Keratinocyte (primary cell): Measurements from ENCODE around the gene RAB3A. TPM values are rescaled to one million over a fixed set of nuclear protein-coding genes. Genes with fewer than 3 reads are reported as not detected.

Source experiments
- DNase-seq: peaks from one replicate; pipeline ENCODE4 v3.0.0-alpha.2; 2011; ENCODE audit warnings: low read depth, missing footprints, low spot score
- FAIRE-seq: peaks from 2 replicates; lab custom pipeline; 2011; peaks lifted over from hg19 to GRCh38; lab: Jason Lieb, UNC
- H2AFZ ChIP-seq: 2 replicates; pipeline ENCODE4 v1.6.0; 2012; ENCODE audit warnings: low read length, control low read depth, inconsistent platforms; ENCODE audit not compliant: control insufficient read depth
- H3K27ac ChIP-seq: 2 replicates; pipeline ENCODE4 v1.5.1; 2011; ENCODE audit warnings: low read length; ENCODE audit not compliant: control insufficient read depth, insufficient read depth
- H3K27me3 ChIP-seq: 3 replicates; pipeline ENCODE4 v1.6.0; 2011; ENCODE audit warnings: low read length; ENCODE audit not compliant: control insufficient read depth, insufficient read depth; ENCODE audit errors: extremely low read depth
- H3K36me3 ChIP-seq, 2 experiments: 2 replicates in 1 of 2; 3 replicates in 1 of 2; pipeline ENCODE4 v1.5.1; 2011; ENCODE audit warnings: low read length in 2 of 2, mild to moderate bottlenecking in 1 of 2; ENCODE audit not compliant: control insufficient read depth in 2 of 2, insufficient read depth in 2 of 2; ENCODE audit errors: extremely low read depth in 1 of 2
- H3K4me1 ChIP-seq: 3 replicates; pipeline ENCODE4 v1.5.1; 2011; ENCODE audit warnings: low read length; ENCODE audit not compliant: control insufficient read depth, insufficient read depth; ENCODE audit errors: extremely low read depth
- H3K4me2 ChIP-seq: 3 replicates; pipeline ENCODE4 v1.6.0; 2011; ENCODE audit warnings: low read depth, low read length; ENCODE audit not compliant: control insufficient read depth, insufficient read depth; ENCODE audit errors: extremely low read depth
- H3K4me3 ChIP-seq, 3 experiments: fragments of 200-600 bp in 1 of 3; sonication (generic) in 1 of 3; 2 replicates in 2 of 3; 3 replicates in 1 of 3; pipeline ENCODE4 v1.5.1; 2011 to 2016; ENCODE audit warnings: low read length in 3 of 3, mild to moderate bottlenecking in 3 of 3, control low read depth in 2 of 3, inconsistent platforms in 1 of 3, low read depth in 1 of 3, mixed read lengths in 1 of 3, mixed run types in 1 of 3, moderate library complexity in 1 of 3; ENCODE audit not compliant: control insufficient read depth in 2 of 3, insufficient read depth in 2 of 3; ENCODE audit errors: extremely low read depth in 1 of 3
- H3K79me2 ChIP-seq: 2 replicates; pipeline ENCODE4 v1.6.0; 2012; ENCODE audit warnings: low read length; ENCODE audit not compliant: control insufficient read depth, insufficient read depth
- H3K9ac ChIP-seq: 3 replicates; pipeline ENCODE4 v1.6.0; 2011; ENCODE audit warnings: low read length; ENCODE audit not compliant: control insufficient read depth, insufficient read depth; ENCODE audit errors: extremely low read depth
- H3K9me1 ChIP-seq: 3 replicates; pipeline ENCODE4 v1.6.0; 2011; ENCODE audit warnings: low read length; ENCODE audit not compliant: control insufficient read depth, insufficient read depth; ENCODE audit errors: extremely low read depth
- H3K9me3 ChIP-seq: 2 replicates; pipeline ENCODE4 v1.5.1; 2012; ENCODE audit warnings: low read depth, low read length; ENCODE audit not compliant: control insufficient read depth
- H4K20me1 ChIP-seq: 3 replicates; pipeline ENCODE4 v1.6.0; 2011; ENCODE audit warnings: low read length; ENCODE audit not compliant: control insufficient read depth, insufficient read depth; ENCODE audit errors: extremely low read depth
- EZH2 ChIP-seq: IDR thresholded peaks from one replicate; pipeline ENCODE4 v1.6.1; 2012; ENCODE audit warnings: inconsistent platforms, mild to moderate bottlenecking, low read length, moderate library complexity
- dilution Hi-C: fragments of 300-500 bp; cut with MboI; formaldehyde crosslinking; loops from one replicate; pipeline ENCODE4 v1.7.0; 2020; ENCODE audit warnings: low sequenced_read_pairs; ENCODE audit not compliant: extremely low pct_ligation_motif_present
- polyA plus RNA-seq, 5 experiments: library from polyadenylated mRNA; depleted of rRNA in 3 of 5; stranded (reverse) in 3 of 5; stranded (forward) in 1 of 5; unstranded in 1 of 5; fragments of >200 nt; gene quantifications; 1 replicate in 1 of 5; 2 replicates in 3 of 5; 3 replicates in 1 of 5; pipeline versions ENCODE4 v1.2.1 to v1.2.3, GENCODE V29; 2011 to 2012; ENCODE audit warnings: missing spikeins in 2 of 5, low read depth in 1 of 5, low replicate concordance in 1 of 5
- TF ChIP-seq, protein P1 (sequence below), 3 experiments: IDR thresholded peaks in 1 of 3; conservative IDR thresholded peaks in 1 of 3; optimal IDR thresholded peaks in 1 of 3; 2 replicates in 2 of 3; 3 replicates in 1 of 3; pipeline versions ENCODE3 to v1.5.1; 2011; ENCODE audit warnings: low read length in 3 of 3, mild to moderate bottlenecking in 3 of 3, moderate library complexity in 2 of 3, control low read depth in 1 of 3, inconsistent platforms in 1 of 3; ENCODE audit not compliant: insufficient read depth in 2 of 3; ENCODE audit errors: extremely low read depth in 1 of 3

The RAB3A gene
- polyA plus RNA-seq, 1 donor (not counting 4 experiments of a cell fraction or from before 2014, with no cell fraction given), result 0.56 TPM

DNA sequence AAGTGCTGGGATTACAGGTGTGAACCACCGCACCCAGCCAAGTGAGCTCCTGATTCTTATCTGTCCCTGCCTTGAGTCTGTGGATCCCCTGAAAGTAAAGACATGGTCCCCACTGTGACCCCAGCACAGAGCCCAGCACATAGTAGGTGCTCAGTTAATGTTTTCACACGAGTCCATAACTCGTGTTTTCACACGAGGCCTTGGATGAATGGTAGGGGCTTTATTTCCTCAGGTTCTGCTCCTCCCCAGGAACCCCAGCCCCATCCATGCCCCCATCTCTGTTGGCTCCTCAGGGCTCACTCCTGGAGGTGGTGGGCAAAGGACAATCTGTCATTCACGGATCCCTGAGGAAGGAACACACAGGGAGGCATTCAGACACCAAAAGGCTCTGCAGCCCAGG lies 46.0 kb upstream of the RAB3A start:
- Histone ChIP-seq H4K20me1 (no peaks in the 10 kb centered on the region), H3K4me1 (peaks cover 16% of the 10 kb centered on the region), H3K9me3 (no peaks in the 10 kb centered on the region), H3K4me3 (no peak overlapping the region), H3K27ac (no peak overlapping the region), H3K4me2 (no peak overlapping the region), H3K27me3 (no peaks in the 10 kb centered on the region), H3K9me1 (no peaks in the 10 kb centered on the region), H3K9ac (no peak overlapping the region), H3K79me2 (no peaks in the 10 kb centered on the region), H2AFZ (no peak overlapping the region), H3K36me3 (no peaks in the 10 kb centered on the region)
- FAIRE-seq (no peak), DNase-seq (no peak)
- TF ChIP-seq EZH2, result no peak
- TF ChIP-seq, protein P1, sequence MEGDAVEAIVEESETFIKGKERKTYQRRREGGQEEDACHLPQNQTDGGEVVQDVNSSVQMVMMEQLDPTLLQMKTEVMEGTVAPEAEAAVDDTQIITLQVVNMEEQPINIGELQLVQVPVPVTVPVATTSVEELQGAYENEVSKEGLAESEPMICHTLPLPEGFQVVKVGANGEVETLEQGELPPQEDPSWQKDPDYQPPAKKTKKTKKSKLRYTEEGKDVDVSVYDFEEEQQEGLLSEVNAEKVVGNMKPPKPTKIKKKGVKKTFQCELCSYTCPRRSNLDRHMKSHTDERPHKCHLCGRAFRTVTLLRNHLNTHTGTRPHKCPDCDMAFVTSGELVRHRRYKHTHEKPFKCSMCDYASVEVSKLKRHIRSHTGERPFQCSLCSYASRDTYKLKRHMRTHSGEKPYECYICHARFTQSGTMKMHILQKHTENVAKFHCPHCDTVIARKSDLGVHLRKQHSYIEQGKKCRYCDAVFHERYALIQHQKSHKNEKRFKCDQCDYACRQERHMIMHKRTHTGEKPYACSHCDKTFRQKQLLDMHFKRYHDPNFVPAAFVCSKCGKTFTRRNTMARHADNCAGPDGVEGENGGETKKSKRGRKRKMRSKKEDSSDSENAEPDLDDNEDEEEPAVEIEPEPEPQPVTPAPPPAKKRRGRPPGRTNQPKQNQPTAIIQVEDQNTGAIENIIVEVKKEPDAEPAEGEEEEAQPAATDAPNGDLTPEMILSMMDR (optimal IDR thresholded peaks at IDR 0.05 in 1 of 3, IDR thresholded peaks at IDR 0.05 in 1 of 3, conservative IDR thresholded peaks at IDR 0.05 in 1 of 3; ENCODE audit: extremely low read depth in 1 of 3, insufficient read depth in 2 of 3, low read length in 3 of 3), result no peak
- dilution Hi-C loops, result no loop called here

GRCh38 chr19:18245297-18245696 lies 41.5 kb upstream of the RAB3A start:
- no peak overlapping the region for H3K4me3 ChIP-seq
- H3K9me3 ChIP-seq, result no peaks in the 10 kb centered on the region
- no peak overlapping the region for H3K27ac ChIP-seq
- H3K27me3 ChIP-seq, result no peaks in the 10 kb centered on the region
- no peak for TF ChIP-seq EZH2
- H3K79me2 ChIP-seq, result no peaks in the 10 kb centered on the region
- no peak overlapping the region for H3K4me2 ChIP-seq
- H3K9ac ChIP-seq, result no peak overlapping the region
- no peaks in the 10 kb centered on the region for H3K4me1 ChIP-seq
- no peaks in the 10 kb centered on the region for H3K9me1 ChIP-seq
- H2AFZ ChIP-seq, result no peak overlapping the region
- peaks cover 4% of the 10 kb centered on the region for H4K20me1 ChIP-seq
- DNase-seq (no peak), FAIRE-seq (no peak)
- dilution Hi-C loops, result no loop called here
- H3K36me3 ChIP-seq, result no peaks in the 10 kb centered on the region

GRCh38 chr19:18239303-18239702 lies 35.5 kb upstream of the RAB3A start:
- Histone ChIP-seq H3K4me2 (no peak overlapping the region), H3K27me3 (no peaks in the 10 kb centered on the region), H3K4me3 (no peak overlapping the region), H3K9ac (no peak overlapping the region), H3K36me3 (no peaks in the 10 kb centered on the region), H3K79me2 (no peaks in the 10 kb centered on the region), H2AFZ (no peak overlapping the region), H3K9me1 (no peaks in the 10 kb centered on the region), H3K9me3 (no peaks in the 10 kb centered on the region), H3K27ac (no peak overlapping the region), H3K4me1 (no peaks in the 10 kb centered on the region), H4K20me1 (peaks cover 4% of the 10 kb centered on the region)
- no peak for DNase-seq
- no peak for FAIRE-seq
- dilution Hi-C loops, result no loop called here
- TF ChIP-seq EZH2, result no peak
- TF ChIP-seq, protein P1 (optimal IDR thresholded peaks at IDR 0.05 in 1 of 3, IDR thresholded peaks at IDR 0.05 in 1 of 3, conservative IDR thresholded peaks at IDR 0.05 in 1 of 3; ENCODE audit: extremely low read depth in 1 of 3, insufficient read depth in 2 of 3, low read length in 3 of 3), result no peak
